NCI-H146 treated with DMSO at 0.1 percent for 48 hours (cell line): Measurements from ENCODE around the gene CBX8.
A peak's percentile ranks its signal among the peaks of the same experiment; 100 is the strongest.

ENCODE experiments used
- DNase-seq: peaks from one replicate; lab custom pipeline; 2025; ENCODE audit not compliant: unreplicated experiment; lab: John Stamatoyannopoulos, UW

The CBX8 gene

GRCh38 chr17:79835953-79836509 is 39.2 kb upstream of the CBX8 start:
- no peak for DNase-seq

DNA sequence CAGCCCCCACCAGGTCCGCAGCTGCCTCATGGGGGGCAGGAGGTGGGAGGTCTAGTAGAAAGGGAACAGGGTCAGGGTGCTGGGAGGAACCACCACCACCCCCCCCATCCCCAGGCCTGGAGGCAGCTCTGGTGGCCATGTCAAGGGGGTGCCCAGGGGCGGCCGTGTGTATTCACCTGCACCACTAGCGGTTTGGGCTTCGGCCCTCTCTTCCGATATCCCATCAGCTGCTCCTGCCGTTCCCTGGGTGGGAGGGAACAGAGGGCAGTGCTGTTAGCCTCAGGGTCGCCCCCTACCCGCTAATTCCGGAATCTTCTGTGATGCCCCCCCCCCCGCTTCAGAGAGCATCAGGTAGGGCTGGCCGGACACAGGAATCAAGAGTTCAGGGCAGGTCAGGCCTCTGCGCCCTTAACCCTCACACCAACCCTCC is 38.6 kb upstream of the CBX8 start:
- no peak for DNase-seq

- no peak for DNase-seq
Measured at GRCh38 chr17:79834565-79835469, 37.9 kb upstream of the CBX8 start.

- no peak for DNase-seq
Measured at GRCh38 chr17:79833744-79834564, 37.1 kb upstream of the CBX8 start.

DNA sequence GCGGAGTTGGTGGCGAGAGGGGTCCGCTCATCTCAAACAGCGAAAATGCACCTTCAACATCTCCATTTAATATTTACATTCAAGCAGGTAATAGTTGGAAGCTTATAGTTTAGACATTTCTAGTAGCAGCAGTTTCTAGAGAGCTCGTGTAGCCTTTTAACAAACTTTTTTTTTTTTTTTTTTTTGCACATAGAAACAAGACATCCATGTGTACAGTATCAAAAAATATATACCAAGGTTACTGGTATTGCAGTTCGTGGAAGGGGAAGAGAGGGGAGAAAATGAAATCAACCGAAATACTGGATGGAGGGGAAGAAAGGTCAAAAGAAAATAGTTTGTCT is 36.2 kb upstream of the CBX8 start:
- DNase-seq: no peak

DNA sequence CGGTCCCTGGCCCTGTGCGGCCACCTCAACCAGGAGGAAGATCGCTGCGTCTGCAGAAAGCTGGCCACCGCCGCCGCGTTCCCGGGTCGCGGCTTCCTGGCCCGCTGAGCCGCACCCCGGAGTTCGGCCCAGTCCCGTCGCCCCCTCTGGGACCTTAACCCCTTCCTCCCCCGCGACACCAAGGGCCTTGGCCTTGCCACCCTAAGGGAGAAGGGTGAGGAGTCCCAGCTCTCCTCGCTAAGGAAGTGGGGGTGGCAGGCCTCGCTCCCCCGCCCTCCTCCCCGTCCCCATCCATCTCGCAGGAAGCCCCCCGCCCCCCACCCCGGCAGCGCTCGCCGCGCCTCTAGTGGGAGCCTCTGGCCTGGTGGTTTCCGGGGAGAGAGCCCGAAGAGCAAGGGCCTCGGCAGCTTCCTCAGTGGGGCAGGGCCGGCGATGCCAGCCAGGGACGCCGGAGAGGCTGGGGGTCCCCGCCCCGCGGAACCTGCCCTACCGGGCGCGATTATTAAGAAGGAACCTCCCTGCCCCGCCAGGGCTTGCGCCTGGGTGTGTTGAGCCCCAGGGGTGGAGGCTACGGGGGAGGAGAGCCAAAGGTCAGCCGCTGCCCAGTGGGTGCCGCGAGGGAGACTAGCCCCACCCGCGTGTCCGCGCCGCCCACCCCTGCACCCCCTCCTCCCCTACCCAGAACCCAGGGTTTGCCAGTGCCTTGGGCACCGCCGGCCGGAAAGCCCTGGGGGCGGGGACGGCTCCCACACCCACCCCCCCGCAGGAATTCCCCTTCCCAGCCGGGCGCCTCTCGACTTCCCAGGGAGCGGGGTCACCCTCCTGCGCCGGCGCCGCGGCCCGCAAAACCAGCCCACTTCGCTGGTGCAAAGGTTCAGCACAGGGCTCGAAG is 35.6 kb upstream of the CBX8 start:
- DNase-seq: no peak

GRCh38 chr17:79831265-79832217 is 34.7 kb upstream of the CBX8 start:
- no peak for DNase-seq

DNA sequence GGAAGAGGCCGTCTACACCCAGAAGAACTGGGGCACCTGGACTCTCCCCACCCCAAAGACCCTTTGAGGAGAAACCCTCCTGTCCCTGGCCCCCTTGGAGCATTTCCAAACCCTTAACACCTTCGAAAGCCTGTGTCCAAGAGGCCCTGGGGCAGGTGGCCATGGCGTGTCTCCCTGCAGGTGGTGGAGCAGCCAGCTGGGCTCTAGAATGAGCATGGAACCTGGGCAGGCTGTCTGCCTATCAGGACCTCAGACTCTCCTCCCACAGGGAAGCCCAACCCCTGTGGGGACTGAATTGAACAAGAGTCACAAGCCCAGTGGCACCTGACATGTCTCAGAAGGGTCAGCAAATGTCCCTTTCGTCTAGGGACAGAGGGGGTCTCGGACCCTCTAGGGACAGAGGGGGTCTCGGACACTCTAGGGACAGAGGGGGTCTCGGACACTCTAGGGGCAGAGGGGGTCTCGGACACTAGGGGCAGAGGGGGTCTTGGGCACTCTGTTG is 33.9 kb upstream of the CBX8 start:
- DNase-seq: peak; percentile 17

GRCh38 chr17:79830303-79830702 is 33.4 kb upstream of the CBX8 start:
- DNase-seq: no peak

DNA sequence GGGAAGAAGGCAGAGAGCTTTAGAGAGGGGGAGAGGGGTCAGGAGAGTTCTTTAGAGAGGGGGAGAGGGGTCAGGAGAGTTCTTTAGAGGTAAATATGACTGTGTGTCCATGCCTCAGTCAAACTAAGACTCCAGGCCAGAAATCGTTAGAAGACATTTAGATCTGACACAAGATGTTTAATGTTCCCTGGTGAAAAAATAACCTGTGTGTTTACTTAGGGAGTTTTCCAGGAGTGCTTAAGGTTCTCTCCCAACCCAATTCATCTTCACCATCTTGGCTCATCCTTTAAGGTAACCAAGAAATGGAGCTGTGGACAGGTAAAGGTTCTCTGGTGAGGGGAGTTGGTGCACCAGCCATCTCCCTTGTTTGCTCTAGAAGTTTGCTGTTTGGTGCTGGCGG is 32.6 kb upstream of the CBX8 start:
- DNase-seq: no peak

DNA sequence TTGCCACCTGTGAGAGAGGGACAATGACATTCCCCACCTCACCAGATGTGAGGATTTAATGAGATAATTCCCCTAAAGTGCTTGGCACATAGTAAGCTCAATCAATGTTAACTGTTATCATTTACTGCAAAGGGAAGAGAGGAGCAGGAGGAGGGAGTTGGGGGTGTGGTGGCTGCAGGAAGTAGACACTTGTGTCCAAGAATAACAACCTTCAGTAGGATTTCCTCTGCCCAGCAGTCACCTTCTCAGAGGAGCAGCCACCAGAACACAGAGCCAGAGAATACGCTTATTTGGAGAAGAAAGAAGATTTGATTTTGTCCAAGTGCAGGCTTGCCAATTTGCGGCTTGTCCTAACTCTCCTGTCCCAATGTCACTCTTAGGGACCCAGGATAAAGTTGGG is 32.1 kb upstream of the CBX8 start:
- DNase-seq: no peak

- no peak for DNase-seq
Measured at GRCh38 chr17:79826841-79827578, 30.1 kb upstream of the CBX8 start.

DNA sequence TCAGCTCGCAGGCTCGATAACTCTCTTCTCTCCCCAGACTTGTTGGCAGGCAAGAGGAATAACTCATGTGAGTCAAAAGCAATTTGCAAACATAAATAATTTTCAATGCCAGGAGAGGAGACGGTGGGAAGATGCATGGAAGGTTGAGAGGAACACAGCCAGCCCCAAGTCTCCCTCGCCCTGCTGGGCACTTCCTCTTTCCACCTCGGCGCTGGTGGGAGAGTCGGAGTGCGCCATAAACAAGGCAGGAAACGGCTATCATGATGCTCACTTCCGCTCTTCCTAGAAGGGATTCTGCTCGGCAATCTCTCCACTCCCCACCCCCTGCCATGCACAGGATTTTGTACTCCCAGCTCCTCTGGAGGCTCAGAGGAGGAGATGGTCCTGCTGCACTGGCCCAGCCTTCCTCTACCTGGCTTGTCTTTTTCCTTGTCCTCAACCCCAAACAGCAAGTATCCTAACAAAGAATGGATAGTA is 29.4 kb upstream of the CBX8 start:
- DNase-seq: no peak

DNA sequence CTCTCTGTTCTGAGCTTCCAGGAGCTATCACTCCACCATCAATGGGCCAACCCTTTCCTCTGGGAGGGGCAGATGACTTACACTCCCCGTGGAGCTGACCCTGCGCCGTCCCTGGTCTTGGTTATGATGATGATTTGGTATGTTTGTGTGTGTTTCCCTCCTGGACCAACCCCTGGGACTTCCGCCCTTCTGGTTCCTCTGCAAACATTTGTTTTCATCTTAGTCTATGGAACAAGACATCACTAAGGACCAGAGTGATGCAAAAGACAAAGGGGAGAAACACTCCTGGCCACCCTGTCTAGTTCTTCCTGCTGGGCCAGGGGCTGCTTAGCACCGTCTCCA is 28.7 kb upstream of the CBX8 start:
- DNase-seq: no peak

- DNase-seq: no peak
Measured at GRCh38 chr17:79824893-79825579, 28.2 kb upstream of the CBX8 start.

GRCh38 chr17:79824234-79824633 is 27.4 kb upstream of the CBX8 start:
- DNase-seq: no peak

DNA sequence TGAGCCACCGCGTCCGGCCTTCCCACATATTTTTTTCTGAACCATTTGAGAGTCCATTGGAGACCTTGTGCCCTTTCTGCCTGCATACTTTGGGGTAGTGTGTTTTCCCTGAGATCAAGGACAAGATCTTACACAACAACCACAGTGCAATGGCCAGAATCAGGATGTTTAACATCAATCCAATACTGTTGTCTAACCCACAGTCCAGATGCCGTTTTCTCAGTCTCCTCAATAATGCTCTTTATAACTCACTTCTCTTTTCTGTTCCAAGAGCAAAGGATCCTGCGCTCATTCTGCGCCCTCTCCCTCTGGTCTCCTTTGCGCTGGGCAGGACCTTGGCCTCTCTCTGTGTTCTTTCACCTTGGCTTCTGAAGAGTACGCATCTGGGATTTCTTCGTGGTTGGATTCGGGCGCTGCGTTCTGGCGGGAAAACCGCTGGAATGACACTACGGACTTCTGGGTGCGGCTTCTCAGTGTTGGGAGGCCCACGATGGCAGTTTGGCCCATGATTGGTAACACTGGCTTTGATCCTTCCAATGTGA is 25.8 kb upstream of the CBX8 start:
- no peak for DNase-seq
